HG02798 (cell line): ENCODE data around the gene TMEM81.

ENCODE experiments used
- ATAC-seq: cut with Tn5 transposase; IDR thresholded peaks from one replicate; pipeline ENCODE4 v1.9.1; 2021; ENCODE audit warnings: mild to moderate bottlenecking; ENCODE audit not compliant: unreplicated experiment, poor library complexity

Gene TMEM81

DNA sequence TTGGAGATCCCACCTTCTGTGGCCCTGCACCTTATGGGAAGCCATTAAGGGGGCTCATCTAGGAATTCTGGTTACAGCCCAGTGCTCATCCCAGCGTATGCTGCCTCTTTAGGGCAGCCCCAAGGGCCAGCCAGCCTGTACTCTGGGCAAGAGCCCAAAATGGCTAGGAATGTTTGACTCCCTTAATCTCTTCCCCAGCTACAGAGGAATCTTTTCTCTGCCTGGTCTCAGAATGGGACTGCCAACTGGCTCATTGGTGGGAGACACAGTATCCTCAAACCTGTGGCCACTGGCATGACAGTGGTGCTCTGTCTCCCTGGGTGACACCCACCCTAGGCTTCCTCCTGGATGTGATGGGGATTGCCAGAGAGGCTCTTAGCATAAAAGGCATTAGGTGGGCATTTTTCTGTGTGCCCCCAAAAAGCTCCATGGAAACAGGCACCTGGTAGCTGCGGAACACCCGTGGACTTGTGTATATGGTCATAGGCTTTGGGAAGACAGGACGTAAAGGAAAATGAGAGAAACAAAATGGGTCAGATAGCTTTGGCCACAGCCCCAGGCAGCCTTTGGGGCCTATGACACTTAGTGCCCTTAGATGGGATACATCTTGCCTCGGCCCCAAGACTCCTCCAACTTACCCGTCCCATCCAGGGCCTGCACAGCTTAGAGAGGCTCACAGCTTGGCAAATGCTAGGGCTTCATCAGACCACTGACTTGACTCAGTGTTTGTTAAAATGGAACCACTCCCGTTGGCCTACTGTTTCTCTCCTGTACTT lies 6.9 kb downstream of the TMEM81 start:
- ATAC-seq = no peak

DNA sequence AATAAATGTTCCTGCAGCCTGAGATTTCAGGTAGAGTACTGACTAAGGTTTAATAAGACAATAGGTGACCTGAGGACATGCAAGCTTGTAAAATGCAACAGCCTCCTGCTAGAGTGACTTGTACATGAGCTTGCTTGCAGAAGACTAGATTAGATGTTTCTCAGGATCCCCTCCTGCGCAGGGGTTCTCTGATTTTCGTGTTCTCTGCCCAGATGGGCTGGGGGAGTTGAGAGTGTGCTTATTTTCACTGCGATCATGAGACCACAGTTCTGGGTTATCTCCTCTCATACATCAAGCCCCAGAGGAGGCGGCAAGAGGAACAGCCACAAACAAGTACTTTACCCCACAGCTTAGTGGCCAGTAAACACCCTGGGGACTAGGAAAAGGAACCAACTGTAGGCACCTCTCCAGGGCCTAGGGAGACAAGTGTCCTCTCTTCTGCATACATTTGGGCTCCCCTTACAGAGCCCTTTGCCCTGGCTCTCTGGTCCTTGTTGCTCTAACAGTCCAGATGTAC lies 8.0 kb downstream of the TMEM81 start:
- no peak for ATAC-seq

DNA sequence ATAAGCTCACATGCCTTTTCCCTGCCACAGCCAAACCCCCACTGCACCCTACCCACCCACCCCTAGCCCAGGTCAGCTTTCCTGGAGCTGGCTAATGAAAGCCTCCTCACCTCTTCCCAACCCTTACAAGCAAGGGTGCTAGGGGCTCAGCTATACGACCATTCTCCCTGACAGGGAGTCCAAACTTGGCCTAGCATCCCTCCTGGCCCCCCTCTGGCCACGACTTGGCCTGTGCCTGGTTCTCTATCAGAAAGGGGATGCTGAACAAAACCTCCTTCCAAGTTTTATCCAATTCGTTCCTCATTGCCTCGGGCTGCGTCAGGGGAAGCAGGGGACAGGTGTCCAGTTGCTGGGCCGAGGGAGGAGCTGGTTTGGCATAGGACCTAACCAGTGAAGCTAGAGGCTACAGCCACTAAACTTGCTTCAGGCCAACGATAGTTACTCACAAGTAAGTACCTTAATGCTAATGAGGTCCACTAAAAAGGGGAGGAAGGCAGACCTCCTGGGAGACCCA lies 8.6 kb downstream of the TMEM81 start:
- no peak for ATAC-seq

DNA sequence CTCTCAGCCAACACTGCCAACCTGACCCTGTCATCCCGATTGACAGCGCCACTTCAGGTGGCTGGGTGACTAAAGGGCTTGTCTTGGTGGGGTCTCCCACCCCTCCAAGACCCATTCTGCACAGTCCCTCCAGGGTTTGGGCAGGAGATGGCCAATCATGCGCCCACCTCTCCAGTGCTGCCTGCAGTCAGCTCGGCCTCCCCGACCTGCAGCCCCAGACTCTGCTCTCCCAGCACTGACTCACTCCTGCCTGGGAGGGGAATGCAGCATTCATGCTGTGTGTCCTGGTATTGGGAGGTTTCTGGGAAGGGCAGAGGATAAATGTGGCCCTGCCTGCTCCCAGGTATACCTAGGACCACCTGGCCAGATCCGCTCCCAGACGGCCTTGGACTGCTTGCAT lies 9.7 kb downstream of the TMEM81 start:
- ATAC-seq = no peak

DNA sequence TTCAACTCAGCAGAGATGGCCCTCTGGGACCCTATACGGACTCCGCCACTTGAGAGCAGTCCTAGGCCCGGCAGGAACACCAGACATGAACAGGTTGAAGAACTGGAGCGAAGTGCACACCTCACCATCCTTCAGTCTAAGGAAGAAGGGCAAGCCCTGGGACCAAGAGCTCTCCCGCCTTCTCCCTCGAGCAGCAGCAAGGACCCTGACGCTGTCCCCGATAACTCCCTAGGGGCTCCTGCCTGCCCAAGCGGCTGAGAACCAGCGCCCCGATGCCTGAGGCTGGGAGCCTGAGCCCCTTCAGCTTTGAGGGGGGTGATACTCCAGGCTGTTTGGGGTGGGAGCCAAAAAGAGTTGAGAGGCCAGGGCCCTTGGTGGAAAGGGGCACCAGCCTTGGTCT lies 10.2 kb downstream of the TMEM81 start:
- no peak for ATAC-seq

DNA sequence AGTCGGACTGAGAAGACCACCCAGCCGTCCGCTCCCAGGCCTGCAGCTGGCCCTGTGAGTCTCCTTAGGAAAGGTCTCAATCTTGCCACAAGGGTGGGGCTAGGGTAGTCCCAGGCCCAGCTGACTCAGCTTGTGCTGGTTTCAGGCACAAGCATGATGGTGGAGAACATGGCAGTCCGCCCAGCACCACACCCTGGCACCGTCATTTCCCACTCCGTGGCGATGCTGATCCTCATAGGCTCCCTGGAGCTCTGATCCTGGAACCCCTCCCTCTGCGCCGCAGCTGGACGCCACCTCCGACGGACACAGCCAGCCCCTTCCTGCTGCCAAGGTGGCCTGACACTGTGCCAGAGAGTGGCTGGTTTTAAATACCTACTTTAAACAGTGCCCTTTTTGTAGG lies 10.7 kb downstream of the TMEM81 start:
- ATAC-seq = no peak

DNA sequence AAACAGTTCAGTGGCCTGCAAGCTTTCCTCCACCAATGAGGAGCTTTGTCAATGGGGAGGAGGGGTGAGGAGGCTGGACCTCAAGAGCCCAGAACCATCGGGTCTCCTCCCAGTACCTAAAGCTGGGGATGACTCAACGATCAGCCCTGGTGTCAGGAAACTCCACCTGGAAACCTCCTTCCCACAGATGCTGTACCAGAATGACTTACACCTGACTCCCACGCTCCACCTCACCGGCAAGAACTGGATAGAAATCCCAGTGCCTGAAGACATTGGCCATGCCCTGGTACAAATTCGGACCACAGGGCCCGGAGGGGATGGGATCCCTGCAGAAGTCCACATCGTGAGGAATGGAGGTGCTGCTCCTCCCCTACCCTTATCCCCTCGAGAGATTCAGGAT lies 11.4 kb downstream of the TMEM81 start:
- no peak for ATAC-seq

DNA sequence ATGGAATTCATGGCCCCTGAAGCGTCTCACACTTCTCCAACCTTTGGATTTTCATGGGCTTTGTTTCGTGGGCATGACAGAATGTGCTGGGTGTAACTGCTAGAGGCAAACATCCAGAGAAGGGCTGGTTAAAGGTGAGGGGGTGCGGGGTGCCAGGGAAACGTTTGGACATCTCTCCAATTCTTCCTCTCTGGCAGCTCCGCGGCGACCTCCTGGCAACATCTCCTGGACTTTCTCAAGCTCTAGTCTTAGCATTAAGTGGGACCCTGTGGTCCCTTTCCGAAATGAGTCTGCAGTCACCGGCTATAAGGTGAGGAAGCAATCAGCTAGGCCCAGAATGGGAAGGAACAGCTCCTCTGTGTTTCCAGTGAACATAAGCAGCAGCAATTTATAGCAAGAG lies 12.0 kb downstream of the TMEM81 start:
- ATAC-seq = no peak

DNA sequence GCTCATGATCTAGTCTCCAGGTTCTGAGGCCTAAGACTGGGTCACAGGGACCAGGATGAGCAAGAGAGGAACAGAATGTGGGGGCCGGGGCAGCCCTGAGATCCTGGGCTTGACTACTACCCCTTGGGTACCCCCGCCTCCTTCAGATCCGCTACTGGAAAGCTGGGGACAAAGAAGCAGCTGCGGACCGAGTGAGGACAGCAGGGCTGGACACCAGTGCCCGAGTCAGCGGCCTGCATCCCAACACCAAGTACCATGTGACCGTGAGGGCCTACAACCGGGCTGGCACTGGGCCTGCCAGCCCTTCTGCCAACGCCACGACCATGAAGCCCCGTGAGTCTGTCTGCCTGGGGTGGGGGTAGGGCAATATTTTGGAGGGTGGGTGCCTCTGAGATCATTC lies 12.5 kb downstream of the TMEM81 start:
- no peak for ATAC-seq

DNA sequence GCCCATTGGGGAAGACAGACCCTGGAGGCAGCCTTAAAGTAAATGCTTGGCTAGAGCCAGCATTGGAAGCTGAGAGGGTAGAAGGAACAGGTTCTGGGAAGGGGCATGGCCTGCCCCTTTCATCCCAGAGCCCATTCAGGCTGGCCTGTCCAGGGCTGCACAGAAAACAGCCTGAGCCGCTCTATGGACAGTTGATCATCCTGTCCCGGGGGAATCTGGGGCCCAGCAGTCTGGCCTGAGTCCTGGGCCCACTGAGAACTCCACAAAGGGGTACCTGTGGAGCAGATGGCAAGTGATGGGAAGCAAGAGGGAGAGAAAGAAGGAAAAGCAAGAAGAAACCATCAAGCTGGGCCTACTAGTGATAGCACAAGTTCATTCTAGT lies 13.2 kb downstream of the TMEM81 start:
- ATAC-seq = no peak

DNA sequence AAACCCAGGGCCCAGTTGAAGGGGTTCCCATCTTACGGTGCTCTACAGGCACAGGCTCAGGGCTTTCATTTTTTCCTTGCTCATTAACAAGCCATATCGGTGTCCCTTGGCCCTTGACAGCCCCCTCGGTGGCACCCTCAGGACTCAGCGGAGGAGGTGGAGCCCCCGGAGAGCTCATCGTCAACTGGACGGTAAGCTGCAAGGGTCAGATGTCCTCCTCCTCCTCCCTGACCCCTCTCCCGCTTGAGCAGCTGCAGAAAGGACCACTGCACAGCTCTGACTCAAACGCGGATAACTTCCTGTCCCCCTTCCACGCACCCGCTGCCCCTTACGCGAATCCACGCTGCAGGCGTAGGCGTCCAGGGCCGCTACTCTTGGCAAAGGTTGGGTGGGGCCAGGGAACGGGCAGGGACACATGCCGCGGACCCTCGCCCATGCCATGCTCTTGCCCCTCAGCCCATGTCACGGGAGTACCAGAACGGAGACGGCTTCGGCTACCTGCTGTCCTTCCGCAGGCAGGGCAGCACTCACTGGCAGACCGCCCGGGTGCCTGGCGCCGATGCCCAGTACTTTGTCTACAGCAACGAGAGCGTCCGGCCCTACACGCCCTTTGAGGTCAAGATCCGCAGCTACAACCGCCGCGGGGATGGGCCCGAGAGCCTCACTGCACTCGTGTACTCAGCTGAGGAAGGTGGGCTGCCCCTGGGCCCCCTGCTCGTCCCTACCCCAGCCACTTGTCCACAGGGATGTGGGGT lies 14.7 kb downstream of the TMEM81 start:
- ATAC-seq = no peak

DNA sequence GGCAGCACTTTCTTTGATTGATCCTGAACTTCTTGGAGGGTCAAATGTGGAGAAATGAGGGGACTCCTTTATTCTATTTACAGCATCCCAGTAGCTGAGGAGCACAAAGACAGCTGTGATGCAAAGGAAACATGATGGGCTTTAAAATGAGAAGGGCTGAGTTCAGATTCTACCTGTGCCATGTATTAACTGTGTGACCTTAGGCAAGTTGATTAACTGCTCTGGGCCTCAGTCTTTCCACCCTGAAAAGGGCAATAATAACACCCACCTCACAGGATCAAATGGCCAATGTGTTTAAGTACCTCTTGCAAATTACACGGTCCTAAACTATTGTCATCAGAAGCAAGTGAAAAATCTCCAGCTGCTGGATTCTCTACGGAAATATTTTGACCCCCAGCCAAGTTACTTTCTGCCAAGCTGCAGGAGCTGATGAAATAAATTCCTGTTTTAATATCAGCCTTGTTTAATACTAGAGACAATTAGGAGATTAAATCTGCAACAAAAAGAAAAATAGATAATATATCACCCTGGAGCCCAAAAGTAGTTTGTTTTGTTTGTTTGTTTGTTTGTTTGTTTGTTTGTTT lies 15.7 kb downstream of the TMEM81 start:
- no peak for ATAC-seq

DNA sequence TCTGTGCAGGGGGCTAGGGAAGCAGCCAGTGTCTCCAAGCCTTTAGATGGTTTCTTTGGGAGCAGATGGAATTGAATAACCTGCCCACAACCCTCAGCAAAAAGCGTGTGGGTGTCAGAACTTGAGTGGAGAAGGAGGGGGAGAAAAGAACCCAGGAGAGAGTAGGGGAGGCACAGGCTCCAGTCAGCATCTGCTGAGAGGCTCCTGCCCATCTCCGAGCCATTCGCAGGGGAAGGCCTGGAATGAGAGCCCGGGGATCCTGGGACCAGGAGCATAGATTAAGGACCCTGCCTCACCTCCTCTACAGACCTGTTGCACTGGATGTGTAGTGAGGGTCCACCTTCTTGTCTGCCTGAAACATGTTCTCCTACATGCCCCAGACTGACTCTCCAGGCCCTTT lies 16.3 kb downstream of the TMEM81 start:
- ATAC-seq = no peak

DNA sequence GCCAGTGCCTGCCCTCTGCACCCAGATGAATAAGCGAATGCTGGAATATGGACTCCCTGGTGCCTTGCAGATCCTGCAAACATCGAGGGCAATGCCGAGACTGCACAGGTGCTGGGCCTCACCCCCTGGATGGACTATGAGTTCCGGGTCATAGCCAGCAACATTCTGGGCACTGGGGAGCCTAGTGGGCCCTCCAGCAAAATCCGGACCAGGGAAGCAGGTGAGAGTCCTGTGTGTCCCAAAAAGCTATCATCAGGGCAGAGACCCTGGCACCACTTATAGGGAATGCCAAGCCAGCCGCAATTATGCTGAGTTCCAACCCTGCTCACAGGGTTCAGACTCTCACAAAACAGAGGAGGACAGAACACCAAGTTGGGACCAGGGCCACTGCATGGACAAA lies 17.2 kb downstream of the TMEM81 start:
- no peak for ATAC-seq

DNA sequence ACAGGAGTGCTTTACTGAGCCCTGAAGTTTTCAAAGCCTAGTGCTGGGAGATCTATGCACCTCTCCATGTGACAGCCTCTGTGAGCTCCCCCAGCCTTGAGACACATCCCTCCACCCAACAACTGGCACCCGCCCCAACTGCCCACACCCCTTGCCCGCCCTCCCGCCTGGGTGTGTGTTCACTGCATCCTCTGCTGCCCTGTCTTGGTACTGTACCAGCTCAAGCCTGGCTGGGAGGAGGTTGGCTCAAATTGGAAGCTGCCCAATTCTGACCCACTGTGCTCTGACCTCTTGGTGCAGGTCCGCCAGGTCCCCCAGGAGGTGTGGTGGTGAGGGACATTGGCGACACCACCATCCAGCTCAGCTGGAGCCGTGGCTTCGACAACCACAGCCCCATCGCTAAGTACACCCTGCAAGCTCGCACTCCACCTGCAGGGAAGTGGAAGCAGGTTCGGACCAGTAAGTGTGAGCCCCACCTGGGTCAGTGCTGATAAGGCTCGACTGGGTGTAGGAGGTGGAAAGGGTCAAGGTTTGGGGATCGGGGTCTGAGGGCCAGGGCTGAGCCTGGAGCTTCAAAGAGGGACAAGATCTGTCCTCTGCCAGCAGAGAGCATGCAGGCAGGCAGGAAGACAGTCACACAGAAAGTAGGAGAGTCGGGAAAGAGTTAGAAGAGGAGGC lies 18.0 kb downstream of the TMEM81 start:
- no peak for ATAC-seq

DNA sequence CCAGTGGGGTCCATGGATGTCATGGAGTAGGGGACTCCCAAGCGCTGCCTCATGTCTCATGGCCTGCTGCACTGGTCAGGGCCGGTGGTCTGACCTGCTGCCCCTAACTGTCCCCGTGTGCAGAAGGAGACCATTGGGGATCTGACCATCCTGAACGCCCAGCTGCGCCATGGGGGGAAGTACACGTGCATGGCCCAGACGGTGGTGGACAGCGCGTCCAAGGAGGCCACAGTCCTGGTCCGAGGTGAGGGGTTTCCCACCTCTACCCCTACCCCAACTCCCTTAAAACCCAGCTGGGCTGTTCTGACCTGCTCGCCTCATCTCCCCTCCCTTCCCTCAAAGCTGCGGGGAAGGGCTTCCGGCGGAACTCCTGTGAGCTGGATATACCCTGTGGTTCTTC lies 18.6 kb downstream of the TMEM81 start:
- ATAC-seq = no peak

DNA sequence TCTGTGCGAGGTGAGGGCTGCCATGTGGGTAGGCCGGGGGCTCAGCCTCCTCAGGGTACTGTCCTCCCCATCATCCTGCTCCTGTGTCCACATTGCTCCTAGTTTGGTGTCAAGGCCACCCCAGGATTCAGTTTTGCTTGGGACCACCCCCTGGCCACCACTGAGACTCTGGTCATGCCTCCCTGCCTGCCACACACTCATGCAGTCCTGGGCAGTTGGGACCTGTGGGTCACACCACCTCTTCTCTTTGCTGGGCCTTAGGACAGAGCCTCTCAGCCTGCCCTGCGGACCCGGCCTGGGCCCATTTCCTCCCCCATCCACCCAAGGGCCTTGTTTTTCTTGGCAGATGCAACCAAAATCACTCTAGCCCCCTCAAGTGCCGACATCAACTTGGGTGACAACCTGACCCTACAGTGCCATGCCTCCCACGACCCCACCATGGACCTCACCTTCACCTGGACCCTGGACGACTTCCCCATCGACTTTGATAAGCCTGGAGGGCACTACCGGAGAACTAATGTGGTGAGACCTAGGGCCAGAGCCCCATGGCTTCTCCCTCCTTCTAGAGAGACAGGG lies 19.4 kb downstream of the TMEM81 start:
- no peak for ATAC-seq

DNA sequence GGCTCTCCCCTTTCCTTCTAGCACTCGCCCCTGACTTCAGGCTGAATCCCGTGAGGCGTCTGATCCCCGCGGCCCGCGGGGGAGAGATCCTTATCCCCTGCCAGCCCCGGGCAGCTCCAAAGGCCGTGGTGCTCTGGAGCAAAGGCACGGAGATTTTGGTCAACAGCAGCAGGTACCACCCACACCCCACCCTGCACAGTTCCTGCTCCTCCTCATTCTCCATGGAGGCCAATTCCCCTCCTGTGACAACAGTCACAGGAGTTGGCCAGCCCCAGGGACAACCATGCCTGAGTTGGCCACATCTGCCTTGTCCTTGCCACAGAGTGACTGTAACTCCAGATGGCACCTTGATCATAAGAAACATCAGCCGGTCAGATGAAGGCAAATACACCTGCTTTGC lies 20.0 kb downstream of the TMEM81 start:
- no peak for ATAC-seq

DNA sequence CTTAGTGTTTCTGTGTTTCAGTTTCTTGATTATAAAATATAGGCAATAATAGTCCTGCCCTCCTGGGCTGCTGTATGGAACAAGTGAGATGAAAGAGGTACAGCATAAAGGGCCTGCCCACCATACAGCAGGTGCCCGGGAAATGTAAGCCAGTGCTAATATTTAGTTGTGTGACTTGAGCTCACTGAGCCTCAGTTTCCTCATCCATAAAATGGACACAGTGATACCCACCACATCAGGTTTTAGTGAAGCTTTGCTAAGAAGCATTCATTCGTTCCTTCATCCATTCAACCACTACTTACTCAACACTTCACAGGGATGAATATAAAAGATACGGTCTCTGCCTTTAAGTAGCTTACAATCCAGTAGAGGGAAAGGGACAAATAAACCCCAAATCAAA lies 21.4 kb downstream of the TMEM81 start:
- no peak for ATAC-seq

DNA sequence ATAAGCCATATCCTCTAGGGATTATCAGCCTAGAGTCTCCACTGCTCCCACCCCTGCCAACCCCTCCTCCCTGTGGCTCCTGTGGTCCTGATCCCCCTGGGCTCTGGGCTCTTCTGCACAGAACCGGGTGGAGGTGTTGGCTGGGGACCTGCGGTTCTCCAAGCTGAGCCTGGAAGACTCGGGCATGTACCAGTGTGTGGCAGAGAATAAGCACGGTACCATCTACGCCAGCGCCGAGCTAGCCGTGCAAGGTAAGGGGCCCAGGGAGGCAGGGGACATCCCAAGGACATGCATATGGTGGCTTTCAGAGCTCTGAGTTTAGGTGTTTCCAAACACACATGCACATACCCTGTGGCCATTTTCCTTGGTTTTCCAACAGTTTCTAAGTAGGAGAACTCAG lies 21.9 kb downstream of the TMEM81 start:
- ATAC-seq = no peak
